NCI-H1694 treated with DMSO at 0.1 percent for 48 hours (cell line): Measurements from ENCODE around the gene CDKN3.
"Not testable (repeated sequence)": the region's sequence is repeated elsewhere in the genome, so short reads cannot be mapped to it uniquely, and the experiment has no call there.

Source experiments
- DNase-seq: peaks from one replicate; lab custom pipeline; 2025; lab: John Stamatoyannopoulos, UW

CDKN3 gene

GRCh38 chr14:54424479-54424901 is 27.7 kb downstream of the CDKN3 start:
- DNase-seq = no peak

- no peak for DNase-seq
These were observed 28.3 kb downstream of the CDKN3 start for GRCh38 chr14:54425068-54425467.

- no peak for DNase-seq
These were observed 28.9 kb downstream of the CDKN3 start for GRCh38 chr14:54425537-54426274.

- no peak for DNase-seq
These were observed 31.1 kb downstream of the CDKN3 start for GRCh38 chr14:54427871-54428270.

GRCh38 chr14:54428527-54428926 is 31.7 kb downstream of the CDKN3 start:
- no peak for DNase-seq

- no peak for DNase-seq
These were observed 38.7 kb downstream of the CDKN3 start for GRCh38 chr14:54435500-54435981.

GRCh38 chr14:54437954-54438353 is 41.1 kb downstream of the CDKN3 start:
- not testable (repeated sequence) for DNase-seq

- no peak for DNase-seq
These were observed 41.9 kb downstream of the CDKN3 start for GRCh38 chr14:54438703-54439102.

- no peak for DNase-seq
These were observed 43.2 kb downstream of the CDKN3 start for GRCh38 chr14:54440037-54440436.

- no peak for DNase-seq
These were observed 43.7 kb downstream of the CDKN3 start for GRCh38 chr14:54440476-54440872.

- peak; percentile 87 for DNase-seq
These were observed 44.4 kb downstream of the CDKN3 start, which contains the start of gene CNIH1 for GRCh38 chr14:54440873-54441868. Gene CNIH1 (minus strand): TSS chr14:54441374. CDS start chr14:54441327, 47 bp downstream.

GRCh38 chr14:54442961-54443360 is 46.2 kb downstream of the CDKN3 start:
- DNase-seq = not testable (repeated sequence)

- no peak for DNase-seq
These were observed 47.2 kb downstream of the CDKN3 start for GRCh38 chr14:54443981-54444380.

GRCh38 chr14:54444681-54445080 is 47.9 kb downstream of the CDKN3 start:
- DNase-seq = no peak

- no peak for DNase-seq
These were observed 49.4 kb downstream of the CDKN3 start for GRCh38 chr14:54446161-54446693.

- no peak for DNase-seq
These were observed 50.5 kb downstream of the CDKN3 start for GRCh38 chr14:54447231-54447692.

- no peak for DNase-seq
These were observed 53.7 kb downstream of the CDKN3 start for GRCh38 chr14:54450535-54450934.

GRCh38 chr14:54451121-54451601 is 54.4 kb downstream of the CDKN3 start:
- DNase-seq = no peak

- no peak for DNase-seq
These were observed 55.2 kb downstream of the CDKN3 start for GRCh38 chr14:54451961-54452360.

GRCh38 chr14:54453252-54453651 is 56.4 kb downstream of the CDKN3 start:
- no peak for DNase-seq

- DNase-seq = not testable (repeated sequence)
These were observed 57.2 kb downstream of the CDKN3 start for GRCh38 chr14:54453990-54454389.

- no peak for DNase-seq
These were observed 58.6 kb downstream of the CDKN3 start for GRCh38 chr14:54455363-54455762.
